Progenitor cell of endocrine pancreas (in vitro differentiated cells): ENCODE results near the gene F5. TPM values are rescaled to one million over a fixed set of nuclear protein-coding genes. Genes with fewer than 3 reads are reported as not detected.

Source experiments
- DNase-seq: peaks from one replicate; pipeline ENCODE4 v3.0.0; 2021; ENCODE audit warnings: low spot score; ENCODE audit not compliant: unreplicated experiment
- H3K27ac Mint-ChIP-seq: 2 replicates; pipeline ENCODE4 v1.8.0; 2021; ENCODE audit warnings: mild to moderate bottlenecking, moderate library complexity, mixed read lengths
- H3K27me3 Mint-ChIP-seq: 2 replicates; pipeline ENCODE4 v1.8.0; 2021; ENCODE audit warnings: mixed read lengths
- H3K36me3 Mint-ChIP-seq: 2 replicates; pipeline ENCODE4 v1.8.0; 2022; ENCODE audit warnings: mixed read lengths; ENCODE audit not compliant: insufficient read depth
- H3K4me1 Mint-ChIP-seq: 2 replicates; pipeline ENCODE4 v1.8.0; 2021; ENCODE audit warnings: low read depth, mixed read lengths
- H3K4me3 Mint-ChIP-seq: 2 replicates; pipeline ENCODE4 v1.8.0; 2021; ENCODE audit warnings: low read depth, mild to moderate bottlenecking, moderate library complexity, mixed read lengths
- H3K9me3 Mint-ChIP-seq: 2 replicates; pipeline ENCODE4 v1.8.0; 2021; ENCODE audit warnings: low read depth, mixed read lengths
- total RNA-seq: library from RNA; stranded (reverse); gene quantifications from 2 replicates; pipeline ENCODE4 v1.2.1, GENCODE V29; 2021
- TF ChIP-seq, protein P1 (sequence below): fragments of 200-600 bp; sonication (generic); IDR thresholded peaks from one replicate; pipeline ENCODE4 v1.5.0; 2021; ENCODE audit warnings: antibody characterized with exemption, mild to moderate bottlenecking; ENCODE audit not compliant: unreplicated experiment

Gene F5
- total RNA-seq, 1 donor from 2014 or later: 2.9 TPM

DNA sequence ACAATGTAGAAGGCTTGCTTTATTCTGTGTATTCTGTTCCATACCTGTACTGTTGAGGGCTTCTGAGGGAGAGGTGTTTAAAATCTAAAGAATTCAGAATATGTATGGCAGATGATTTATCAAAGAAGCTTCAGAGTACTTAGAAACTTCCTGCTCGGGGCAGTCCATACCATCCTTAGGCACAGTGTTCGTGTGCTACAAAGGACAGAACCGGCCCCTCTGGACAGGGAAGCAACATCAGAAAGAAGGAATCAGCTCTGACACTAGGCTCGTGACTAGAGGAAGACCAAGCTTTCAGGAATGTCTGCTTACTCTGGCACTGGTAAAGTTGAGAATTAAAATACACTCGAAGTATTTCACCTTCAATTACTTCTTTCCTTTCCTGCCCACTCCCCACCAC lies 29.5 kb upstream of the F5 start:
- Mint-ChIP-seq H3K27me3 (no peaks in the 10 kb centered on the region), H3K9me3 (no peaks in the 10 kb centered on the region), H3K27ac (no peak overlapping the region), H3K4me1 (no peaks in the 10 kb centered on the region), H3K36me3 (no peaks in the 10 kb centered on the region), H3K4me3 (no peak overlapping the region)
- TF ChIP-seq, protein P1, sequence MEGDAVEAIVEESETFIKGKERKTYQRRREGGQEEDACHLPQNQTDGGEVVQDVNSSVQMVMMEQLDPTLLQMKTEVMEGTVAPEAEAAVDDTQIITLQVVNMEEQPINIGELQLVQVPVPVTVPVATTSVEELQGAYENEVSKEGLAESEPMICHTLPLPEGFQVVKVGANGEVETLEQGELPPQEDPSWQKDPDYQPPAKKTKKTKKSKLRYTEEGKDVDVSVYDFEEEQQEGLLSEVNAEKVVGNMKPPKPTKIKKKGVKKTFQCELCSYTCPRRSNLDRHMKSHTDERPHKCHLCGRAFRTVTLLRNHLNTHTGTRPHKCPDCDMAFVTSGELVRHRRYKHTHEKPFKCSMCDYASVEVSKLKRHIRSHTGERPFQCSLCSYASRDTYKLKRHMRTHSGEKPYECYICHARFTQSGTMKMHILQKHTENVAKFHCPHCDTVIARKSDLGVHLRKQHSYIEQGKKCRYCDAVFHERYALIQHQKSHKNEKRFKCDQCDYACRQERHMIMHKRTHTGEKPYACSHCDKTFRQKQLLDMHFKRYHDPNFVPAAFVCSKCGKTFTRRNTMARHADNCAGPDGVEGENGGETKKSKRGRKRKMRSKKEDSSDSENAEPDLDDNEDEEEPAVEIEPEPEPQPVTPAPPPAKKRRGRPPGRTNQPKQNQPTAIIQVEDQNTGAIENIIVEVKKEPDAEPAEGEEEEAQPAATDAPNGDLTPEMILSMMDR: no peak
- DNase-seq: no peak

DNA sequence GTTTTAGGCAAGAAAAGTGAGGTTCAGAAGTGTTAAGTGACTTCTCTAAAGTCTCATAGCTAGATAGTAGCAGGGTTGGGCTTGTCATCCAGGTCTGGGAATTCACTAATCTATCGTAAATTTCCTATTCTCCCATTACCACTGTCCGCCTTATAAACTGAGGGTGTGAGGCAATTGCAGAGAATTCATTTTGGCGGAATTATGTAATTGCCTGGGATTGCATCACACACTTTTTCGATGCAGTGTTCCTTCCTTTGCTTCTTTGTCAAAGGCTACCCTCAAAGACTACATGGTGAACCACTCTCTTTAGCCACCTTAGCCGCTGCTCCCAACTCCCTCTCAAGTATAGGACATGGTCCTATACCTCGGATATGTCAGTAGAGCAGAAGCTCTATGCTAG lies 24.6 kb upstream of the F5 start:
- Mint-ChIP-seq H3K9me3 (no peaks in the 10 kb centered on the region), H3K4me1 (peaks cover 2% of the 10 kb centered on the region), H3K27me3 (no peaks in the 10 kb centered on the region)

DNA sequence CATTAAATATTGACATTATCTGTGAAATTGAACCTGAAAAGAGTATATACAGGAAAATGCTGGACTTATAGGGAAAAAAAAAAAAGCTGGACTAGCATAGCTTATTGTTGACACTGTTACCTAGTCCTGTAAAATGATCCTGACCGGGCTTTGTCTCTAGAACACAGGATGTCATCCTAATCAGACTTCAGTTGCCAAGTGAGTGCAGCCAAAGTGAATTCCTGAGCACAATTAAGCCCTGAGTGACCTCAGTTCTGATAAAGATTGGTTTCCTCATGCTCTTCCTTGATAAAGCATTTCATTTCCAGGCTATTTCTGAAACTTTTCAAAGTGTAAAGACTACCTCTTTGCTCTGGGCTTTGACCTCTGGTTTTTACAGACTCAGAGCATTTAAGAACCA lies 23.8 kb upstream of the F5 start:
- TF ChIP-seq, protein P1: no peak
- Mint-ChIP-seq H3K36me3 (no peaks in the 10 kb centered on the region), H3K27me3 (no peaks in the 10 kb centered on the region), H3K4me3 (no peak overlapping the region), H3K9me3 (no peaks in the 10 kb centered on the region), H3K4me1 (peaks cover 2% of the 10 kb centered on the region), H3K27ac (no peak overlapping the region)
- no peak for DNase-seq

More for the DNA sequence above, 24.6 kb upstream of the F5 start:
- no peak overlapping the region for H3K27ac Mint-ChIP-seq
- no peaks in the 10 kb centered on the region for H3K36me3 Mint-ChIP-seq
- TF ChIP-seq, protein P1: no peak
- no peak for DNase-seq
- no peak overlapping the region for H3K4me3 Mint-ChIP-seq

DNA sequence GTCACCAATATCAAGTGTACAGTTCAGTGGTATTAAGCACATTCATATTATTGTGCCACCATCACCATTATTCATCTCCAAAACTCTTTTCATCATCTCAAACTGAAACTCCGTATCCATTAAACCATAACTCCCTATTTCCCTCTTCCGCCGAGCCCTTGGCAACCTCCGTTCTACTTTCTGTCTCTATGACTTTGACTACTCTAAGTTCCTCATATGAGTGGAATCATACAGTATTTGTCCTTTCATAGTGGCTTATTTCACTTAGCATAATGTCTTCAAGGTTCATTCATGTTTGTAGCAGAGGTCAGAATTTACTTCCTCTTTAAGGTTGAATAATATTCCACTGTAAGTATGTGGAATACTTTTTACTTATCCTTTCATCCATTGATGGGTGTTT lies 21.9 kb upstream of the F5 start:
- no peak overlapping the region for H3K4me3 Mint-ChIP-seq
- DNase-seq: no peak
- H3K4me1 Mint-ChIP-seq: peaks cover 2% of the 10 kb centered on the region
- peaks cover 6% of the 10 kb centered on the region for H3K27me3 Mint-ChIP-seq
- no peaks in the 10 kb centered on the region for H3K36me3 Mint-ChIP-seq
- no peak overlapping the region for H3K27ac Mint-ChIP-seq
- TF ChIP-seq, protein P1: no peak
- H3K9me3 Mint-ChIP-seq: no peaks in the 10 kb centered on the region

DNA sequence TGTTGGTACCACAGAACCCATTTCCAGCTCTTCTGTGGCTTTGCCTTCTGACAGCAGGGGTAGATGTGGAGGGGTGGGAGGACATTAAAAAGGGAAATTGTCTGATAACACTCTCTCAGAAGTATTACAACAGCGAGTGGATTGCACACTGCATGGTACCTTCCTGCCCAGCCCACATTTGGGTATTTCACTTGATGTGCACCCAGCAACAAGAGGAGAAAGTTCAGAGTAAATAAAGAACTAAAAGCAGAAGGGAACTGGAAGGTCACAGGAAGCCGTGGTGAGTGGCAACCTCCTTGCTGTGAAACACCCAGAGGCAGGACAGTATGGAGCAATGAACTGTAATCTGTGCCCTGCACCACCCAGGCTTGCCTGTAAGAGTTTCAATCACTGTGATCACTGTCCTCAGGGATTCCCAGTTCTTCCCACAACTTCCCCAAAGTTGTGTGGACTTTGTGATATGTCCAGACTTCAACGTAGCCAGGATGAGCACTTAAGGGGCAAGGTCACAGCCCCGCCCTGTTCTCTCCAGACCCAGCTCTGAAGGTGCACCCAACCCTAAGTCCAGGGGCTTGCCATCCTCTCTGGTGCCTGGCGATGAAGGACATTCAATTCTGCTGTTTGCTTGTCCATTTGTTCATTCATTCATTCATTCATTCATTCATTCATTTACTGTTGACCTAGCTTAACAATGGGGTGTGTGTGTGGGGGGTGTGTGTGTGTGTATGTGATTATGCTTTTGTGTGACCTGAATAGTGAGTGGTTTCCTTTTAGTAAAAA lies 18.7 kb upstream of the F5 start:
- DNase-seq: no peak
- H3K27ac Mint-ChIP-seq: no peak overlapping the region
- TF ChIP-seq, protein P1: no peak
- no peaks in the 10 kb centered on the region for H3K9me3 Mint-ChIP-seq
- H3K4me3 Mint-ChIP-seq: no peak overlapping the region
- H3K36me3 Mint-ChIP-seq: no peaks in the 10 kb centered on the region
- peaks cover 6% of the 10 kb centered on the region for H3K27me3 Mint-ChIP-seq
- H3K4me1 Mint-ChIP-seq: peaks cover 2% of the 10 kb centered on the region
